CD14-positive monocyte (primary cell): ENCODE results near the gene NUP153. TPM values are rescaled to one million over a fixed set of nuclear protein-coding genes. Genes with fewer than 3 reads are reported as not detected.

ENCODE experiments used
- DNase-seq, 3 donors: peaks; one replicate each; pipeline ENCODE4 v3.0.0-alpha.2; 2011 to 2022
- H2AFZ ChIP-seq: 2 replicates; pipeline ENCODE4 v1.6.0; 2012; ENCODE audit warnings: mild to moderate bottlenecking, low read depth, low read length, inconsistent platforms; ENCODE audit not compliant: insufficient read depth, poor library complexity, severe bottlenecking
- H3K27ac ChIP-seq, 2 donors: 1 replicate in 1 of 2; 2 replicates in 1 of 2; pipeline ENCODE4 v1.5.1; 2012 to 2013; ENCODE audit warnings: low read length in 2 of 2, control low read depth in 1 of 2, inconsistent platforms in 1 of 2, low read depth in 1 of 2, mild to moderate bottlenecking in 1 of 2
- H3K27me3 ChIP-seq, 2 donors: one replicate each; pipeline versions ENCODE4 v1.6.0 to v1.6.1; 2011 to 2013; ENCODE audit warnings: low read length in 2 of 2; ENCODE audit not compliant: control insufficient read depth in 2 of 2, insufficient read depth in 2 of 2
- H3K36me3 ChIP-seq, 2 donors: replicated peaks in 1 of 2; 1 replicate in 1 of 2; 2 replicates in 1 of 2; pipeline versions ENCODE4 v1.5.1 to v1.6.1; 2012 to 2013; ENCODE audit warnings: low read length in 2 of 2, control low read depth in 1 of 2, inconsistent platforms in 1 of 2, mild to moderate bottlenecking in 1 of 2; ENCODE audit not compliant: insufficient read depth in 2 of 2, control insufficient read depth in 1 of 2
- H3K4me1 ChIP-seq, 2 donors: 1 replicate in 1 of 2; 2 replicates in 1 of 2; pipeline versions ENCODE4 v1.5.1 to v1.6.1; 2012 to 2013; ENCODE audit warnings: low read length in 2 of 2, control low read depth in 1 of 2, inconsistent platforms in 1 of 2, mild to moderate bottlenecking in 1 of 2, moderate library complexity in 1 of 2; ENCODE audit not compliant: insufficient read depth in 2 of 2, control insufficient read depth in 1 of 2
- H3K4me2 ChIP-seq: replicated peaks from 2 replicates; pipeline ENCODE3; 2012; ENCODE audit warnings: low read length, moderate library complexity, mild to moderate bottlenecking; ENCODE audit not compliant: poor library complexity, severe bottlenecking; ENCODE audit errors: extremely low read depth
- H3K4me3 ChIP-seq, 3 experiments: fragments of 200-600 bp in 1 of 3; sonication (generic) in 1 of 3; replicated peaks in 1 of 3; 1 replicate in 2 of 3; 2 replicates in 1 of 3; pipeline ENCODE4 v1.5.1; 2011 to 2013; ENCODE audit warnings: low read length in 3 of 3, mild to moderate bottlenecking in 3 of 3, control low read depth in 2 of 3, low read depth in 2 of 3, inconsistent platforms in 1 of 3, moderate library complexity in 1 of 3
- H3K79me2 ChIP-seq: 2 replicates; pipeline ENCODE4 v1.6.0; 2012; ENCODE audit warnings: mild to moderate bottlenecking, control low read depth, inconsistent platforms, low read length, moderate library complexity; ENCODE audit not compliant: insufficient read depth
- H3K9ac ChIP-seq: 2 replicates; pipeline ENCODE4 v1.6.0; 2017; ENCODE audit warnings: low read length, mild to moderate bottlenecking; ENCODE audit not compliant: insufficient read depth, poor library complexity, severe bottlenecking
- H3K9me3 ChIP-seq, 2 donors: replicated peaks in 1 of 2; 1 replicate in 1 of 2; 2 replicates in 1 of 2; pipeline versions ENCODE4 v1.5.1 to v1.6.1; 2012 to 2013; ENCODE audit warnings: low read length in 2 of 2, control low read depth in 1 of 2; ENCODE audit not compliant: control insufficient read depth in 1 of 2, insufficient read depth in 1 of 2
- H4K20me1 ChIP-seq: 2 replicates; pipeline ENCODE4 v1.6.0; 2012; ENCODE audit warnings: mild to moderate bottlenecking, low read length, control low read depth, moderate library complexity; ENCODE audit not compliant: insufficient read depth
- H3K27ac Mint-ChIP-seq, 7 donors: one replicate each; pipeline ENCODE4 v1.8.0; 2020; ENCODE audit warnings: mild to moderate bottlenecking in 7 of 7, mixed read lengths in 7 of 7, moderate library complexity in 6 of 7, inconsistent platforms in 2 of 7
- H3K27me3 Mint-ChIP-seq, 3 donors: one replicate each; pipeline ENCODE4 v1.8.0; 2021 to 2022; ENCODE audit warnings: low read depth in 3 of 3, mild to moderate bottlenecking in 3 of 3, mixed read lengths in 3 of 3, moderate library complexity in 3 of 3, inconsistent platforms in 1 of 3
- H3K36me3 Mint-ChIP-seq, 2 donors: one replicate each; pipeline ENCODE4 v1.8.0; 2020; ENCODE audit warnings: mixed read lengths in 2 of 2, inconsistent platforms in 1 of 2, mild to moderate bottlenecking in 1 of 2
- H3K4me1 Mint-ChIP-seq: one replicate; pipeline ENCODE4 v1.8.0; 2020; ENCODE audit warnings: mild to moderate bottlenecking, mixed read lengths
- H3K4me3 Mint-ChIP-seq, 2 donors: one replicate each; pipeline ENCODE4 v1.8.0; 2020; ENCODE audit warnings: mild to moderate bottlenecking in 2 of 2, mixed read lengths in 2 of 2, moderate library complexity in 1 of 2
- H3K9me3 Mint-ChIP-seq, 7 donors: one replicate each; pipeline ENCODE4 v1.8.0; 2020 to 2022; ENCODE audit warnings: mixed read lengths in 7 of 7, mild to moderate bottlenecking in 6 of 7, moderate library complexity in 6 of 7, inconsistent platforms in 2 of 7
- CTCF ChIP-seq: fragments of 200-600 bp; IDR thresholded peaks from one replicate; pipeline ENCODE4 v1.8.0; 2022; ENCODE audit warnings: antibody characterized with exemption, mild to moderate bottlenecking
- WGBS: methylation state at CpG from one replicate; pipeline ENCODE4 v1.1.5; 2013; ENCODE audit warnings: missing lambda C conversion rate; ENCODE audit not compliant: insufficient coverage; 5-methylcytosine and 5-hydroxymethylcytosine counted together
- intact Hi-C, 2 donors: fragments of 100-400 bp; cut with micrococcal nuclease; formaldehyde crosslinking; loops; one replicate each; pipeline versions ENCODE4 v1.15.0 to v1.15.1; 2023
- polyA plus RNA-seq, 3 donors: library from polyadenylated mRNA; depleted of rRNA in 1 of 3; unstranded in 2 of 3; stranded (reverse) in 1 of 3; fragments of 300-500 nt in 2 of 3; fragments of >200 nt in 1 of 3; fragmentation: Illumina TruSeq in 2 of 3; gene quantifications; 1 replicate in 2 of 3; 2 replicates in 1 of 3; pipeline ENCODE4 v1.2.3, GENCODE V29; 2012 to 2021

Gene NUP153
- polyA plus RNA-seq, 3 donors: 0.99 to 13.8 (median 2.3) TPM

DNA sequence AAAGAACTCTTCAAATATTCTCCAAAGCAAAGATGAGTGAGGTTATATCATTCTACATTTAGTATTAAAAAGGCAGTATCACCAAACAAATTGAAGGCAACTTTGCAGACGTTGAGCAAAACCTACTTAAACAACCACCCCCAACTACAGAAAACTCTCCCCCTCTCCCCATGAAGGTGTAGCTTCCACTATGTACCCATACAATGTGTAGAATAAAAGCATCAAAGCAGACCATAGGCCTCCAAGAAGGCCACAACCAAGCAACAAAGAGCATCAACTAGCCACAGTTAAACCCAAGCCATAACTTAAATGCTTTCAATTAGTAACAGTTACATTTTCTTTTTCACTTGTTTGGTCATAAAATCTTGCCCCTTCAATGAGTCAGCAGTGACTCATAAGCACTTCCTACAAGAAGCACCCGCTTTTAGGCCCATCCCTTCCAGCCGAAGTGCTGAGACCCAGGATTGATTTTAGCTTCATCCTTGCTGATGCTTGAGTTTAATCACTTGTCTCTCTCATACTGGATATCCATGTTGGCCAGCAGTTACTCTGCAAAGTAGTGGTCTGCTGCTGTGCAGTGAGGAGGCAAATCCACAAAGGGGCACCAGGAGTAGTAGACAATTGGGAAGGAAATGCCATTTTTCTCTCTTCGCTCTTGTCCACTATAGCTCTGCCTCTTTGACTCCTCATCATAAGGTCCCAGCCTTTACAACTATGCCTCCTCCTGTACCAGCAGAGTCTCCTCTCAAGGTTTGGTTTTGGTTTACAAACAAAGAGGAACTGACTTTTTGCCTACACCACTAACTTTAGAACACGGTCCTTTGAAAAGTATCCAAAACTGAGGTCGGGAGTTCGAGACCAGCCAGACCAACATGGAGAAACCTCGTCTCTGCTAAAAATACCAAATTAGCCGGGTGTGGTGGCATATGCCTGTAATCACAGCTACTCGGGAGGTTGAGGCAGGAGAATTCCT, 8.4 kb upstream of the NUP153 start:
- Mint-ChIP-seq H3K4me1 (peaks cover 16% of the 10 kb centered on the region), H3K4me3 (peak overlapping the region; percentile 52 to 81), H3K36me3 (peaks cover 0 to 1% of the 10 kb centered on the region in 2 donors), H3K27me3 (peaks cover 2 to 8% (median 2%) of the 10 kb centered on the region in 3 donors), H3K9me3 (no peaks in the 10 kb centered on the region), H3K27ac (peak overlapping the region; percentile 91 to 98 (median 96))
- H3K4me1 ChIP-seq: peaks cover 14 to 15% of the 10 kb centered on the region in 2 donors
- intact Hi-C loops: no loop called here
- no peaks in the 10 kb centered on the region for H3K9me3 ChIP-seq
- WGBS: 63% methylated on average over 6 of the region's 10 CpGs
- H4K20me1 ChIP-seq: no peaks in the 10 kb centered on the region
- peak; percentile 85 to 93 (median 88) for DNase-seq
- peak overlapping the region; percentile 54 for H3K9ac ChIP-seq
- peak overlapping the region; percentile 73 for H2AFZ ChIP-seq
- H3K4me2 ChIP-seq: peak overlapping the region; percentile 65
- no peak for TF ChIP-seq CTCF
- peak overlapping the region; percentile 34 to 90 for H3K27ac ChIP-seq
- peak overlapping the region in 1 of 3 experiments; percentile 59 for H3K4me3 ChIP-seq
- no peaks in the 10 kb centered on the region for H3K79me2 ChIP-seq
- H3K27me3 ChIP-seq: no peaks in the 10 kb centered on the region
- no peaks in the 10 kb centered on the region for H3K36me3 ChIP-seq

- Histone ChIP-seq H3K9me3 (no peaks in the 10 kb centered on the region), H3K9ac (no peak overlapping the region), H3K27ac (peak overlapping the region in 1 of 2 donors; percentile 90), H2AFZ (peak overlapping the region; percentile 73), H3K4me1 (peaks cover 14 to 15% of the 10 kb centered on the region in 2 donors), H3K36me3 (no peaks in the 10 kb centered on the region), H3K4me2 (peak overlapping the region; percentile 65), H3K27me3 (no peaks in the 10 kb centered on the region), H3K4me3 (no peak overlapping the region), H3K79me2 (no peaks in the 10 kb centered on the region), H4K20me1 (no peaks in the 10 kb centered on the region)
- Mint-ChIP-seq H3K4me1 (peaks cover 16% of the 10 kb centered on the region), H3K4me3 (no peak overlapping the region), H3K27ac (peak overlapping the region in 5 of 7 donors; percentile 26 to 98 (median 94)), H3K9me3 (no peaks in the 10 kb centered on the region), H3K27me3 (peaks cover 2 to 8% (median 2%) of the 10 kb centered on the region in 3 donors), H3K36me3 (peaks cover 0 to 1% of the 10 kb centered on the region in 2 donors)
- intact Hi-C loops: no loop called here
- peak in 1 of 3 donors; percentile 14 for DNase-seq
- TF ChIP-seq CTCF: no peak
These were observed 7.5 kb upstream of the NUP153 start for GRCh38 chr6:17714177-17714576.
